ENCODE measurements around the gene GABPA. TPM values are rescaled to one million over a fixed set of nuclear protein-coding genes. Genes with fewer than 3 reads are reported as not detected.
"Not testable (repeated sequence)": the region's sequence is repeated elsewhere in the genome, so short reads cannot be mapped to it uniquely, and the experiment has no call there.

The GABPA gene
- total RNA-seq (2014; rRNA removed) = 21.9 and 25.5 TPM in 2 replicates
- polyA plus RNA-seq (2012) = 4.8 TPM

DNA sequence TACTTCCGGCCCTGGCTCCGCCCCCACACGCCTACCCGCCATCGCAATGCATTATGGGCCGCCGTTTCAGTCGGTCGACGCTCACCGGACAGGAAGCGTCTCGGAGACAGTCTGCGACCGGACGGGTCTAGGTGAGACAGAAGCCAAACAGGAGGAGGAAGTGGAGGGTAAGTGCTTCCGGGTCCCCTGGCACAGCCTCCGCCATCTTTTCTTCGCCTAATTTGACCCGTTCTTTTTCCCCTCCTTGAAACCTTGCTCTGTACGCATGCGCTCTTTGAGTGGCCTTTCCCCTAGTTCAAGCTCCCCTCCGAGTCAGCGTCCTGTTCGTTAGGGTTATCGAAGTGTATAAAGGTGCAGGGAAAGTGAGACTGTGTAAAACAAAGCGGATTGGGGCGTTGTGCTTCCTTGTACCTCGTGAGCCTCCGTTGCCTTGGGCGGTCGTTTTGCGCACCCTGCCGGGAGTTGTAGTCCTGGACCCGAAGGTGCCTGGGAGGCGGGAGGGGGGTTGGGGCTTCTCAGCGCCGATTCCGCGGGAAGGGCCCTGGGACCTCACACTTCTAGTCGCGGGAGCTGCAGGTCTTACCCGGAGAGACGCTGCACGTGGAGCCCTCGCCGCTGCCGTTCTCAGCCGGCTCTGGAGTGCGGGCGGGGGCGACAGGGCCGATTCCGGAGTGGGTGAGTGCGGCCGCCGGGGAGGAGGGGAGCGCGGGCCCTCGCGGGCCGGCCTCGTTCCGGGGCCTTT is at the start of gene GABPA, which contains the start of gene ATP5PF:
Gene GABPA, plus strand, starts transcription at position 69 of the 742 bp plus-strand sequence. CDS start 6,627 bp downstream, outside the sequence.
Gene ATP5PF, minus strand, starts transcription at position 1 of the 742 bp plus-strand sequence. CDS start 5,110 bp downstream, outside the sequence.
- DNase-seq (ENCODE audit: low read depth) = peak; percentile 99

DNA sequence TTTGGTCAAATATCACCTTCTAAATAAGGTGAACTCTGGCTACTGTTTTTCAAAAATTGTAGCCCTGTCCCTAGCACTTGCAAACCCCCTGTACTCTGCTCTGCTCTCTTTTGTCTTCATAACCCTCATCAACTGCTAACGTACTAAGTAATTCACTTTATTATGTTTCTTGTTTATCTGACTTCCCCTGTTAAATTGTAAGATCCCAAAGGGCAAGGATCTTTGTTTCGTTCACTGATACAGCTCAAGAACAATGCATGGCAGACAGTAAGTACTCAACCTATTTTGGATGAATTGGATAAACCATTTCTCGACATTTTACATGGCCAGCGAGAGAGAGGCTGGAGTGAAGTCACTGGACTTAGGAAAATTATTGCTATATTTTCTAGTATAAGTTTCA is 47.0 kb upstream of the GABPA start:
- DNase-seq (ENCODE audit: low read depth) = no peak

DNA sequence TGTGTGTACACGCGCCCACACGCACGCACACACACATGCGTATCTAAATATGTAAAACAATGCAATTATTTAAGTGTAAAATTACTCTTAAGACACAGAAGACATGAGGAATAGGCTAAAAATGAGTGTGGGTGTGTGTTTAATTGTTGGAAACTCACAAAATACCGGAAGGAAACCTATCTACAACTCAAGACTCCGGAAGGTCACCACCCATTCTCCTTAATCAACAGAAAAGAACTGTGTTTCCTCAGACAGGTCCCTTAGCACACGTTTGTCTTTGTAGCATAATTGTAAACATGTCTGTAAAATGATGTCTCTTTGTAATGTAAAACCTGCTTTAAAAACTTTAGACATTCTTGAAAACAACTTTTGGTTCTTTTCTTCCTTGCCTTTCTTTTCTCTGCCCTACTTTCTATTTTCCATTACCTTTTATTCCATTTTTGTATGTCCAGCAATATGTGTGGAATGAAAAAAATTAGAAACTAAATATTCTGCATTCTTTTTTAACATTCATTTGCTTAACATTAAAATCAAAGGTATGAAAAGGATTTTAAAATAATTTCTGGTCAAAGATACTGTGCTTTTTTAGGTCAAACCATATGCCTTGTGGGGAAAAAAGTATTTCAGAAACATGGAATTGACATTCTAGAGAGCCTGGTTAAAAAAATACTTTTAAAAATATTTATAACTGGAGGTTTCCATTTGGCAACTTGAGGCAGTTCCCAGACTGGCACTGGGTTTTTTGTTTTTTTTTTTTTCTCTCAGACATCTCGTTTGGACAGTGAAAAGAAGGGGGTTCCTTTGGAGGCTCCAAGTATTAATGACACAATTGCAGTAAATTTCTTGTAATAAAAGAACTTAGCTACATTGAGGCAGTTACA is 46.3 kb upstream of the GABPA start:
- DNase-seq (ENCODE audit: low read depth) = no peak

DNA sequence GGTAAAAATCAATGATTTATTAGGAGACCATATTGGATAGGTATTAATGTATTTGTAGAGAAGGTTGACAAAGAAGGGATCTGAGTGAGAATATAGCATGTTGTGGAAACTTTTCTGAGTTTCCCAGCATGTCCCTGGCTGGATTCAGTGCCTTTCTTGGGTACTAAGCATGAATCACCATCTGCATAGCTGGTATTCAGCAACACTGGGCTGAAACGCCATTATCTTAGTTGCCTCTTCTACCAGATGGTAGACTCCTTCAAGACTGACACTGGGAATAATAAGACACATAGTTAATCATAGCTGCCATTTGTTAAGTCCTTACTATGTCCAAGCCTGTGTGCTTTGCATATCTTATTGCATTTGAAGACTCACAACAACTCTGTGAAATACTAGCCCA is 45.5 kb upstream of the GABPA start:
- DNase-seq (ENCODE audit: low read depth) = peak; percentile 59

DNA sequence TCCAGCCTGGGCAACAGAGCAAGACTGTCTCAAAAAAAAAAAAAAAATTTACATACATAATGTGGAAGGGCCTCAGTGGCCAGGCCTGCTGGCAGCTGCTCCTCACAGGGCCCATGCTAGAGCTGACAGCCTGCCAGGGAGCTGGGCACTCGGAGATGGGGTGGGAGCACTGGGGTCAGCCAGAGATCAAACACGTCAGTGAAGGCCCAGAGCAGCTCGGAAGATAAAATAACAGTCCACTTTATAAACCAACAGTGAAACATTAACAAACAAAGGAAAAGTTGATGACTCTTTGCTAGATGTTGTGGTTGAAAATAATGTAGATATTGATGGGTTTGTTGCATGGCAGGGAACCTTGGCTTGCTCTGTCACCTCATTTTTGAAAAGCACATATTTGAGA is 42.8 kb upstream of the GABPA start:
- DNase-seq (ENCODE audit: low read depth) = no peak

DNA sequence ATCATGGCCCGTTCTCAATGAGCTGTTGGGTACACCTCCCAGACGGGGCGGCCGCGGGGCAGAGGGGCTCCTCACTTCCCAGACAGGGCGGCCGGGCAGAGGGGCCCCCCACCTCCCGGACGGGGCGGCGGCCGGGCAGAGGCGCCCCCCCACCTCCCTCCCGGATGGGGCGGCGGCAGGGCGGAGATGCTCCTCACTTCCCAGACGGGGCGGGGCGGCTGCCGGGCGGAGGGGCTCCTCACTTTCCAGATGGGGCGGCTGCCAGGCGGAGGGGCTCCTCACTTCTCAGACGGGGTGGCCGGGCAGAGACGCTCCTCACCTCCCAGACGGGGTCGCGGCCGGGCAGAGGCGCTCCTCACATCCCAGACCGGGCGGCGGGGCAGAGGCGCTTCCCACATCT is 39.3 kb upstream of the GABPA start:
- DNase-seq (ENCODE audit: low read depth) = not testable (repeated sequence)

DNA sequence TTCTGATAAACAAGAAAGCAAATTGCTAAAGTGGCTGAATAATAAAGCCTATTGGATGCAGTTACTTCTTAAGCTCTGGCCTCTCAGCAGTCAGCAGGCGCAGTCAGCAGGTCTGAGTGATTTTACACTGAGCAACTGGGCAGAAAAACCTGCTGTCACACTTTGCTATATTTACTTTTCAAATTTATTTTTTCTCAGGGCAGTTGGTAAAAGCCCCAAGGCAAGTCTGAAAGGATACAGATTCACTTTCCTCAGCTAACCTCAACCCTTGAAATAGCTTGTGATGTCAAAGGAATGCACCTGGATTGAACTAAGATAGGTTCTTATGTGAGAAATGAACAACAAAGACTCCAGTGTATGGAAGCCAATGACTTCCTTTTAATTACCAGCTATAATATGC is 34.0 kb upstream of the GABPA start:
- DNase-seq (ENCODE audit: low read depth) = no peak

DNA sequence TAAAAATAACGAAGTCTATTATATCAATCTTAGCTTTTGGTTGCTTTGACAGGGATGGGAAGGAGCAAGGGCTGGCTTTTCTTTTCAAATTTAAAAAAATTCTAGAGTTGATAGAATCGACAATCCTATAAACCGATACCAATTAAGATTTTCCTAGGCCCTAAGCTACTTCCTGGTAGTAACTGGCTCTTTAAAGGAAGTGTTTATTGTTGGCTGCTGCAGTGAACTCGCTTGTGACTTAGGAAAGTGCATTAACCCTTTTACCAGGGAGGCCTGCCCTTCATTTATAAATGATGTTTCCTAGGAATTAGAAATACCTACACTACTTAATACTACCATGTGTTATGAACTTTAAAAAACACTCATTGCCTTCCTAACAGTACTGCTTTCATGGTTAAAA is 33.2 kb upstream of the GABPA start:
- no peak for DNase-seq (ENCODE audit: low read depth)

DNA sequence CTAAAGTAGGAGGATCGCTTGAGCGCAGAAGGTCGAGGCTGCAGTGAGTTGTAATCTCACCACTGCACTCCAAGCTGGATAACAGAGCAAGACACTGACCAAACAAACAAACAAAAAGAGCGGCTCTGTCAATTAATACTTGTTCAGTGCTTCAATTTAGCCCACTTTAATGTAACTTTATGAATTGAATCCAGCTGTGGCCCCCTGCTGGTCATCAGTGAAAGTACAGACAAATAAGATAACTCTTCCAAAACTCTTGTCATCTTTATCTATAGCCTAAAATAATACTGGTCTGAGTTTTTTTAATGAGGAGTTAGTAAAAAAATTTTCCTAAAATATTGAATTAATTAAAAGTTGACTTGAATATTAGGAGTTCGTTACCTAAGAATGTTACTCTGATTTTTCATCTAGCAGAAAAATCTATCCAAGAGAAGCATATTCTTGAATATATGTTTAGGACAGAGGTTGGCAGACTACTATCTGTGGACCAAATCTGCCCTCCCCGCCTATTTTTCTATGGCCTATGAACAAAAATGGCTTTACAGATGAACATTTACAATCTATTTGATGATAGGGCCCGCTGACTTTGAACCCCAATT is 26.2 kb upstream of the GABPA start:
- peak; percentile 56 for DNase-seq (ENCODE audit: low read depth)

DNA sequence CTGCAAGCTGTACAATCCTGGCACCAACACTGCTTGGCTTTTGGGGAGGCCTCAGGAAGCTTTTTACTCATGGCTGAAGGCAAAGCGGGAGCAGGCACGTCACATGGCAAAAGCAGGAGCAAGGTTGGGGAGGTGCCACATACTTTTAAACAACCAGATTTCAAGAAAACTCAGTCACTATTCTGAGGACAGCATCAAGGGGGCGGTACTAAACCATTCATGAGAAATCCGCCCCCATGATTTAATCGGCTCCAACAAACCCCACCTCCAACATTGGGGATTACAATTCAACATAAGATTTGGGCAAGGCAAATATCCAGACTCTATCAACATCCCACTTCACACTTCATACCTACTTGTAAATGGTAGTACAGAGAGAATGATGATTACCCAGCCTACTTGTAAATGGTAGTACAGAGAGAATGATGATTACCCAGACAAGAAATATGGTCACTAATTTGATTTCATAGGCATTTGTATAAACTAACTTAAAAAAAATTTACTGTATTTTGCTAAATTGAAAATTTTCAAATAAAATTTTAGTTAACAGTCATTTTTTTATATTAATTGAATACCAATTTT is 25.0 kb upstream of the GABPA start:
- no peak for DNase-seq (ENCODE audit: low read depth)

DNA sequence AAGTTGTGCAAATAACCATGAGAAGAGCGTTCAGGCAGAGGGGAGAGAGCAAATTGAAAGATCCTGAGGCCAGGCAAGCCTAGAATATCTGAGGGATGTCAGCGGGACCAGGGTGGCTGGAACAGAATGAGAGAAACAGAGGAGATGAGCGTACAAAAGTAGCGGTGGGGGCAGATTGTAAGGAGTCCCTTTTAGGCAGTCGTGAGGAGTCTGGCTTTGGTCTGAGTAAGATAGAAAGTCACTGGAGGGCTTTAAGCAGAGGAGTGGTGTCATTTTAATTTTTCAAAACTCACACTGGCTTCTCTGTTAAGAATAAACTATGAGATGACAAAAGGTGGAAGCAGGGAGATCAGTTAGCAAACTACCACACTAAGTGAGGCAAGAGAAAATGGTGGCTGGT is 24.2 kb upstream of the GABPA start:
- DNase-seq (ENCODE audit: low read depth) = no peak

DNA sequence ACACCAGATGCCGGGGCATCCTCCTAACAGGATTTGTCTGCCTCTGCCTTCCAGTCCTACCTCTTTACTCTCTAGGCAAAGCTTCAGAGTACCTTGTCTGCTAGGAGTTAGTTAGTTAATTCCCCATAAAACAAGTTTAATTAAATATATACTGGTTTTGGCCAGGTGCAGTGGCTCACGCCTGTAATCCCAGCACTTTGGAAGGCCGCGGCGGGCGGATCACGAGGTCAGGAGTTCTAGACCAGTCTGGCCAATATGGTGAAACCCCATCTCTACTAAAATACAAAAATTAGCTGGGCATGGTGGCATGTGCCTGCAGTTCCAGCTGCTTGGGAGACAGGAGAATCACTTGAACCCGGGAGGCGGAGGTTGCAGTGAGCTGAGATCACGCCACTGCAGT is 20.7 kb upstream of the GABPA start:
- DNase-seq (ENCODE audit: low read depth) = not testable (repeated sequence)

DNA sequence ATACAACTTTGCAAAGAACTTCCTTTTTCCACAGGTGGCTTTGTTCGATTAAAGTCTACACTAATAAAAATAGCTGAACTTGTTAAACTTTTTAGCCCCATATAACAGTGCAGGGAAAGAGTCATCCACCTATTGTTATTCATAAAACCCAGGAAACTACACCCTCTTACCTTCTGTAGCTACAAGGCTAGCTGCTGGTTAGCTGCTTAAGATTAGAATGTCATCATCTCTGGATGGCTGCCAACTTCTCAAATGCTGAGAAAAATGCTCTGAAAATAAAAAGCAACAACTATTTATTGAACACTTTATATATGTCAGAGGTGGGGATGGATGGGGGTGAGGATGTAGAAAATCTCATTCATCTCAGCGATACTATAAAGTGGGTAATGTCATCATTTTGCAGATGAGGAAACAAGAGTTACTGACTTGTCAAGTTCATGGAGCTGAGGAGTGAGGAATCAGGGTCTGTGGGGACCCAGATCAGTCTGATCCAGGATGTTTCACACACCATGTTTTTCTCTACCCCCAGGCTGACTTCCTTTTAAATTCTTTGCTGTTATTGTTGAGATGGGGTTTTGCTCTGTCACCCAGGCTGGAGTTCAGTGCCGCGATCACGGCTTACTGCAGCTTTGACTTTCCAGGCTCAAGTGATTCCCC is 17.2 kb upstream of the GABPA start:
- no peak for DNase-seq (ENCODE audit: low read depth)

DNA sequence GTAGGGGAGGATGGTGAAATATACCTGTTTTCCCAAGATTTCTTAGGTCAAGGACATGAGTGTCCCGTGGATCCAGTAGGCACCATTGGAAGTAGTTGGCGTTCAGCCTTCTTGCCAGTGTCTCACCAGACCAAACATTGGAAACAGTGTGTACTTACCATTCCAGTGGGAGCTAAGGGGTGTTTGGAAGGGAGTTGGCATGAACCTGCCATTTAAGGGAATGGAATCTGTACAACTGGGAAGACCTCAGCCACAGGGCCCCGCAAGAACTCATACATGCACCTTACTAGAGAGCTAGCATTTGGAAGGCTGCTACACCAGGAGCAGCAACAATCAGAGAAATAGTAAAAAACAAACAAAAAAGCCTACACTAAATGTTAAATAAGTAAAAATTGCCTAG is 12.8 kb upstream of the GABPA start:
- DNase-seq (ENCODE audit: low read depth) = no peak

DNA sequence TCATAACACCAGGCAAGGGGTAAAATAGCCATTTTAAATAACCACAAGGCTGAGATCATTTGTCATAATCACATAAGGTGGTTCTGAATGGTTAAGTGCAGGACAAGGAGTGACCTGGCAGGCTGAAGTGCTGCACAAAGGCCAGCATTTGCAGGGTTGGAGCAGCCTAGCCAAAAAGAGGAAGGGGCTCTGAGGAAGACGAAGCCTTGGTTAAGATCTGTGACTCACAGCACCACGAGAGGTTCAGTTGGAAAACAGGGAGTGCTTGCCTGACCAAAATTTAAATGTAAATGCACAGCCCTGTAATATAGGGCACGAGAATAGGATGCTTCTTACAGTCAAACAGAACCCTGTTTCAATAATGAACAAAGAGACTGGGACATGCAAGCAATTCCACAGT is 12.1 kb upstream of the GABPA start:
- no peak for DNase-seq (ENCODE audit: low read depth)

DNA sequence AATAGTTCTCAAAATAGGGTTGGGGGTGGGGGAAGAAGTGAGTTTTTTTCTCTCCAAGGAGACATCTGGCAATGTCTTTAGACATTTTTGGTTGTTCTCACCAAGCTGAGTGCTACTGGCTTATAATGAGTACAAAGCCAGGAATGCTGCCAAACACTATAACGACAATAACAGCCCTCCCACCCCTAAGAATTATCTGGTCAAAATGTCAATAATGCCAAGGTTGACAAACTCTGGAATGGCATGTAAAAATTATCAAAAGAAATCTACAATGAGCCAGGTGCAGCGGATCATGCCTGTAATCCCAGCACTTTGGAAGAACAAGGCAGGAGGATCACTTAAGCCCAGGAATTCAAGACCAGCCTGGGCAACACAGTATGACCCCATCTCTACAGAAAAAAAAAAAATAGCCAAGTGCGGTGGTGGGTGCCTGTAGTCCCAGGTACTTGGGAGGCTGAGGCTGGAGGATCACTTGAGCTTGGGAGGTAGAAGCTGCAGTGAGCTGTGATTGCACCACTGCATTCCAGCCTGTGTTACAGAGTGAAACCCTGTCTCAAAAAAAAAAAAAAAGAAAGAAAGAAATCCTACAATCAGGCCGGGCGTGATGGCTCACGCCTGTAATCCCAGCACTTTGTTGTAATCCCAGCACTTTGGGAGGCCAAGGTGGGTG is 2.5 kb upstream of the GABPA start:
- DNase-seq (ENCODE audit: low read depth) = no peak

DNA sequence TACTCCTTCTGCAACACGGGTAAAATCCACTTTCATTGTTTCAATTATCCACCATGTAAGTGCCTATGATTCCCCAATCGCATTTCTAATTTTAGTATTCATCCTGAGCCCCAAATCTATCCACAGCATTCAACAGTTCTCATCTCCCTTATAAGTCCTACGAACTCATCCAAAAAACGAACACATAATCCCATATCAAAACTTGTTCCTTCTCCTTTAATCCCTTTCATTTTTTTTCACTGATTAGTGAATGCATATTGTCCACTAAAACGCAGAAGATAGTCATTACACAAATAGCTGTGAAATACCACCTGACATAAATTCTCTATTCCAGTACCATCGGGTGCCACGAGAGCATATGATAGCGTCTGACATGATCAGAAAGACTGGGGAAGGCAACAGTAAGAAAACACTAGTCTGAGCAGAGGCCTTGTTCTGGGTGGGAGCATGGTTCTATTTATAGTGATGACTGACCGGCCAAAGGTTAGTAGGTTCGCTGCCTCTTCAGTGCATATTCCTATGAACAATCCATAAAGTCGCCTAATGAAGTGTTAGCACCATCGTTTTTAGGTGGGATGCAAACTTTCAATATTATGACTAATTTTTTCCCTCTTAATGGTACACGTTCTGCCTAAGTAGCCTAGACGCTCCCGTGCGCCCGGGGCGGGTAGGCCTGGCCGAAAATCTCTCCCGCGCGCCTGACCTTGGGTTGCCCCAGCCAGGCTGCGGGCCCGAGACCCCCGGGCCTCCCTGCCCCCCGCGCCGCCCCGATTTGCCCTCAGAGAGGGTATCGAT is 716 bp upstream of the GABPA start:
- peak; percentile 44 for DNase-seq (ENCODE audit: low read depth)

DNA sequence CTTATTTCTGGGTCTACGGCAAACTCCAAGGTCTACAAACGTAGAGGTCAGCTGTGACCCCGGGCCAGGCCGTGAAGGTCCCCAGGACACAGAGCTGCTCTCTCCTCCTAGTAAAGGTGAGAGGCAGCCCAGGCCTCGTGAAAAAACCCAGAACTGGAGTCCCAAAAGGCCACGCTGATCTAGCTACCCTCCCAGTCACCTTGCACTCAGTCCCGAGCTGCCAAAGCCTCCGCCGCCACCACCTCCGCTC is 193 bp upstream of the GABPA start:
- DNase-seq (ENCODE audit: low read depth) = no peak

DNA sequence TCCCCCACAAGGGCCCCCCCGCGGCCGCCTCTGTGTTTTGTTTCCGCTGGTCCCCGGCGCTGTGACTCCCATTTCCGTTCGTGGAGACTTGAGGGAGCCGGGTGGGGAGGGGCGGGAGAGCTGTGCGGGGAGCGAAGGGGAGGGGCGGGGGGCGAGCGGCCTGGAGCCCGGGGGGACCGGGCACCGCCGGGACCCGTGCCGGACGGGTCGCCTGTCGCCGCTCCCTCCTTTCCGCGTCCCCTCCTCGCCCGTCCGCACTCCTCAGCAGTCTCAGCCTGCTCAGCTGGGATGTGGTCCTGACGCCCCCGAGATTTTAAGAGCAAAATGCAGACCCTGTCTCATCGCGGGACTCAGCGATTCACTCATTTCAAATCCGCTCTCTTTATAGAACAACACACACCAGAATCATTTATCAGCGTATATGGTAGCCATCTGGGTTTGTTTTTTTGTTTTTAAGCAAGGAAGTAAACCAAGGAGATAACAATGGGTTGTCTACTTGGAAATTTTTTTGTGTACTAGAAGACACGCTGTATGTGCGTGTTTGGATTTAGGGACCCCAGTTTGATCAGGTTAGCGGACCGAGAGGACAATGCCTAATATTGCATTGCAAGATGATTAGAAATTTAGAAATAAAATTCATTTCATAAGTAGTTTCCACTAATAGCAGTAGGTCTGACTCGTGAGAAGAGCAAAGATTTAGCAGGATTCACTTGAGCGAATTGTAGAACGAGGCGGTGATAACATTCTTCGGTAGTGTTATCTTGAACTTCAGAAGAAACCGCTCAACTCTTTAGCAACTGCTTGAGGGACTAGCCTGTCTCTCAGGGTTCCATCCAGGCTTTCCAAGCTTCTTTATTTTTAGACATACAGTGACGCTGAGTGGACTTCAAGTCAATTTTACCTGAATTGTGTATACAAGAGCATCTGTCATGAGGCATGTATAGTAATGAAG is 1.1 kb downstream of the GABPA start:
- peak; percentile 86 for DNase-seq (ENCODE audit: low read depth)
